Activated CD8-positive, alpha-beta T cell treated with anti-CD3 and anti-CD28 coated beads for 36 hours (primary cell): ENCODE measurements around the gene CPSF4L. TPM values are rescaled to one million over a fixed set of nuclear protein-coding genes. Genes with fewer than 3 reads are reported as not detected.
A peak's percentile ranks its signal among the peaks of the same experiment; 100 is the strongest.

Experiments
- ATAC-seq: fragments of 200-7000 bp; cut with Tn5 transposase; one replicate; pipeline ENCODE4 v1.10.0; 2021; ENCODE audit warnings: mild to moderate bottlenecking, moderate library complexity
- CTCF ChIA-PET: fragments of 350-600 bp; sonication (Branson Sonifier 250); formaldehyde crosslinking; loops from one replicate; lab custom pipeline; 2021; ENCODE audit warnings: antibody characterized with exemption; lab: Charles Lee
- POLR2A ChIA-PET: fragments of 350-600 bp; sonication (Branson Sonifier 250); formaldehyde crosslinking; loops from one replicate; lab custom pipeline; 2021; ENCODE audit warnings: antibody characterized with exemption; lab: Charles Lee
- DNase-seq: peaks from one replicate; pipeline ENCODE4 v3.0.0-alpha.2; 2020
- H3K27ac Mint-ChIP-seq: one replicate; pipeline ENCODE4 v1.8.0; 2021; ENCODE audit warnings: mild to moderate bottlenecking, mixed read lengths
- H3K27me3 Mint-ChIP-seq: one replicate; pipeline ENCODE4 v1.8.0; 2021; ENCODE audit warnings: mixed read lengths
- H3K36me3 Mint-ChIP-seq: one replicate; pipeline ENCODE4 v1.8.0; 2021; ENCODE audit warnings: low read depth, mixed read lengths
- H3K4me1 Mint-ChIP-seq: one replicate; pipeline ENCODE4 v1.8.0; 2021; ENCODE audit warnings: low read depth, mixed read lengths
- H3K4me3 Mint-ChIP-seq: one replicate; pipeline ENCODE4 v1.8.0; 2021; ENCODE audit warnings: mild to moderate bottlenecking, moderate library complexity, mixed read lengths
- H3K9me3 Mint-ChIP-seq: one replicate; pipeline ENCODE4 v1.8.0; 2021; ENCODE audit warnings: mixed read lengths
- CTCF ChIP-seq: fragments of 200-600 bp; IDR thresholded peaks from one replicate; pipeline ENCODE4 v1.8.0; 2022; ENCODE audit warnings: antibody characterized with exemption, mild to moderate bottlenecking
- intact Hi-C: fragments of 100-400 bp; cut with micrococcal nuclease; formaldehyde crosslinking; loops from one replicate; pipeline ENCODE4 v1.10.0; 2022
- total RNA-seq, 2 experiments: library from RNA; stranded (reverse); gene quantifications; one replicate each; pipeline ENCODE4 v1.2.3, GENCODE V29; 2021

CPSF4L gene
- total RNA-seq, 2 experiments from 2014 or later = not detected

GRCh38 chr17:73231395-73231794 lies 30.3 kb downstream of the CPSF4L start:
- Mint-ChIP-seq H3K4me1 (peaks cover 58% of the 10 kb centered on the region), H3K27ac (peak overlapping the region; percentile 97), H3K27me3 (no peaks in the 10 kb centered on the region), H3K9me3 (no peaks in the 10 kb centered on the region), H3K36me3 (peaks cover 33% of the 10 kb centered on the region), H3K4me3 (peak overlapping the region; percentile 93)
- ChIA-PET POLR2A (interaction anchor here (0.7 to 3.8 kb wide), 10 partner anchors 10 to 180 kb away, joined by 3 to 39 read pairs (median 4); partner anchors contain the start of gene COG1), CTCF (interaction anchor here (0.8 to 3.8 kb wide), 11 partner anchors 16 to 674 kb away, joined by 3 to 41 read pairs (median 4); partner anchors contain the start of gene COG1)
- intact Hi-C loops = loop anchor here (5.0 kb wide), 1 partner anchor 39 kb away; the partner anchor contains the start of gene COG1
- ATAC-seq = no peak
- DNase-seq = peak; percentile 8
- no peak for TF ChIP-seq CTCF

- peak overlapping the region; percentile 93 for H3K4me3 Mint-ChIP-seq
- intact Hi-C loops = loop anchor here (5.0 kb wide), 1 partner anchor 38 kb away; the partner anchor contains the start of gene COG1
- no peaks in the 10 kb centered on the region for H3K27me3 Mint-ChIP-seq
- H3K27ac Mint-ChIP-seq = no peak overlapping the region
- POLR2A ChIA-PET = interaction anchor here (3.8 kb wide), 1 partner anchor 37 kb away, joined by 39 read pairs; the partner anchor contains the start of gene COG1
- CTCF ChIA-PET = interaction anchor here (3.4 to 3.8 kb wide), 2 partner anchors 25 to 38 kb away, joined by 10 to 41 read pairs; partner anchors contain the start of gene COG1
- ATAC-seq = no peak
- H3K9me3 Mint-ChIP-seq = no peaks in the 10 kb centered on the region
- H3K4me1 Mint-ChIP-seq = peaks cover 62% of the 10 kb centered on the region
- no peak for DNase-seq
- no peak for TF ChIP-seq CTCF
- peaks cover 25% of the 10 kb centered on the region for H3K36me3 Mint-ChIP-seq
Observed at GRCh38 chr17:73230088-73230487, 31.6 kb downstream of the CPSF4L start.

GRCh38 chr17:73228748-73229236 lies 32.9 kb downstream of the CPSF4L start:
- H3K27ac Mint-ChIP-seq = peak overlapping the region; percentile 61
- H3K4me3 Mint-ChIP-seq = peak overlapping the region; percentile 25
- ATAC-seq = no peak
- POLR2A ChIA-PET = interaction anchor here (0.9 to 1.5 kb wide), 3 partner anchors 17 to 37 kb away, joined by 3 to 6 read pairs (median 5); partner anchors contain the start of gene COG1
- DNase-seq = peak; percentile 63
- H3K4me1 Mint-ChIP-seq = peaks cover 64% of the 10 kb centered on the region
- H3K36me3 Mint-ChIP-seq = peaks cover 24% of the 10 kb centered on the region
- TF ChIP-seq CTCF = no peak
- CTCF ChIA-PET = interaction anchor here (0.7 to 1.9 kb wide), 4 partner anchors 32 to 672 kb away, joined by 3 to 13 read pairs (median 6); no protein-coding TSS in a partner anchor
- no peaks in the 10 kb centered on the region for H3K27me3 Mint-ChIP-seq
- H3K9me3 Mint-ChIP-seq = no peaks in the 10 kb centered on the region
- intact Hi-C loops = no loop called here

- Mint-ChIP-seq H3K4me3 (no peak overlapping the region), H3K9me3 (no peaks in the 10 kb centered on the region), H3K36me3 (peaks cover 18% of the 10 kb centered on the region), H3K4me1 (peaks cover 56% of the 10 kb centered on the region), H3K27ac (no peak overlapping the region), H3K27me3 (no peaks in the 10 kb centered on the region)
- CTCF ChIA-PET = interaction anchor here (0.7 to 1.9 kb wide), 9 partner anchors 20 to 671 kb away, joined by 3 to 13 read pairs (median 4); no protein-coding TSS in a partner anchor
- POLR2A ChIA-PET = interaction anchor here (1.3 to 1.5 kb wide), 2 partner anchors 16 to 36 kb away, joined by 5 to 6 read pairs; partner anchors contain the start of gene COG1
- intact Hi-C loops = no loop called here
- TF ChIP-seq CTCF = no peak
- DNase-seq (no peak), ATAC-seq (no peak)
Observed at GRCh38 chr17:73227944-73228343, 33.7 kb downstream of the CPSF4L start.

GRCh38 chr17:73227379-73227778 lies 34.3 kb downstream of the CPSF4L start:
- peaks cover 56% of the 10 kb centered on the region for H3K4me1 Mint-ChIP-seq
- intact Hi-C loops = no loop called here
- ChIA-PET POLR2A (interaction anchor here (1.5 to 2.5 kb wide), 2 partner anchors 16 to 35 kb away, joined by 5 to 11 read pairs; partner anchors contain the start of gene COG1), CTCF (interaction anchor here (0.8 to 1.9 kb wide), 8 partner anchors 12 to 502 kb away, joined by 3 to 13 read pairs (median 4); no protein-coding TSS in a partner anchor)
- H3K36me3 Mint-ChIP-seq = peaks cover 17% of the 10 kb centered on the region
- no peaks in the 10 kb centered on the region for H3K9me3 Mint-ChIP-seq
- TF ChIP-seq CTCF = no peak
- no peak for DNase-seq
- H3K4me3 Mint-ChIP-seq = peak overlapping the region; percentile 29
- no peaks in the 10 kb centered on the region for H3K27me3 Mint-ChIP-seq
- peak overlapping the region; percentile 71 for H3K27ac Mint-ChIP-seq
- no peak for ATAC-seq
